Measurements from ENCODE around the gene KCNIP4. TPM values are rescaled to one million over a fixed set of nuclear protein-coding genes. Genes with fewer than 3 reads are reported as not detected.

Gene KCNIP4
- total RNA-seq, 1 donor from 2014 or later, result not detected

- DNase-seq, result no peak
Observed at GRCh38 chr4:21757248-21757647, 191.3 kb downstream of the KCNIP4 start.

GRCh38 chr4:21753084-21753760 lies 195.3 kb downstream of the KCNIP4 start:
- DNase-seq, result no peak

- DNase-seq, result no peak
Observed at GRCh38 chr4:21752616-21753015, 196.0 kb downstream of the KCNIP4 start.

- DNase-seq, result no peak
Observed at GRCh38 chr4:21749924-21750323, 198.6 kb downstream of the KCNIP4 start.

- DNase-seq, result no peak
Observed at GRCh38 chr4:21749412-21749811, 199.2 kb downstream of the KCNIP4 start.

GRCh38 chr4:21744046-21744445 lies 204.5 kb downstream of the KCNIP4 start:
- DNase-seq, result no peak

- no peak for DNase-seq
Observed at GRCh38 chr4:21742326-21742725, 206.2 kb downstream of the KCNIP4 start.

- DNase-seq, result no peak
Observed at GRCh38 chr4:21738821-21739220, 209.8 kb downstream of the KCNIP4 start.

GRCh38 chr4:21735866-21736265 lies 212.7 kb downstream of the KCNIP4 start:
- no peak for DNase-seq

- DNase-seq, result no peak
Observed at GRCh38 chr4:21733894-21734630, 214.5 kb downstream of the KCNIP4 start.

- DNase-seq, result no peak
Observed at GRCh38 chr4:21728304-21728703, 220.3 kb downstream of the KCNIP4 start.

- no peak for DNase-seq
Observed at GRCh38 chr4:21726255-21726815, 222.2 kb downstream of the KCNIP4 start.

GRCh38 chr4:21722157-21722839 lies 226.3 kb downstream of the KCNIP4 start:
- DNase-seq, result no peak

GRCh38 chr4:21716531-21716930 lies 232.0 kb downstream of the KCNIP4 start:
- DNase-seq, result no peak

GRCh38 chr4:21710179-21710835 lies 238.3 kb downstream of the KCNIP4 start:
- no peak for DNase-seq

GRCh38 chr4:21709761-21710160 lies 238.8 kb downstream of the KCNIP4 start:
- no peak for DNase-seq

- peak; percentile 50 for DNase-seq
Observed at GRCh38 chr4:21709031-21709430, 239.5 kb downstream of the KCNIP4 start.

GRCh38 chr4:21699446-21699845 lies 249.1 kb downstream of the KCNIP4 start:
- DNase-seq, result no peak

- no peak for DNase-seq
Observed at GRCh38 chr4:21697583-21697982, 251.0 kb downstream of the KCNIP4 start.

GRCh38 chr4:21695141-21695540 lies 253.4 kb downstream of the KCNIP4 start:
- no peak for DNase-seq

- no peak for DNase-seq
Observed at GRCh38 chr4:21692241-21692640, 256.3 kb downstream of the KCNIP4 start.

GRCh38 chr4:21688596-21689265 lies 259.8 kb downstream of the KCNIP4 start:
- DNase-seq, result no peak

All from dermis blood vessel endothelial cell (primary cell).